ENCODE measurements around the gene KRTAP23-1.

Gene KRTAP23-1

DNA sequence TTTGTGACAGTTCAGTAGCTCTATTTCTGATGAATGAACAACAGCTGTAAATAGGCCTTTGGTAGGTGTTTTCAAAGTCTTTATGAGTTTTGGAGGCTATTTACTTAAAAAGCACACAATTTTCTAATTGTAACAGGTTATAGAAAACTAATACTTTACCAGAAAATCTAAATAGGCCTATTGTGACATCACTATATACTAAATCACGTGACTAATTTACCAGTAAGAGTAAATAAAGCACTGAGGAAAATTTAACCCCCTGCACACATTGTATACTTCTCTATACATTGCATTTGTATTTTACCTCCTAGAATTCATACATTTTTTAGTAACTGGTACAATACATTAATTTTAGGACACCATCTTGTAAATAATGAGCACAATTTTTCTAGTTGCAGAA is 43.3 kb downstream of the KRTAP23-1 start:
- no peak for DNase-seq
